Lower leg skin (tissue), 4 donors: ENCODE measurements around the gene ADGRD1. TPM values are rescaled to one million over a fixed set of nuclear protein-coding genes. Genes with fewer than 3 reads are reported as not detected.
A peak's percentile ranks its signal among the peaks of the same experiment; 100 is the strongest.

ENCODE experiments used
- DNase-seq, 2 donors: peaks; one replicate each; pipeline ENCODE4 v3.0.0-alpha.2; 2019; ENCODE audit warnings: low spot score in 2 of 2
- H3K4me3 ChIP-seq: fragments of 200-600 bp; sonication (generic); 2 replicates; pipeline ENCODE4 v1.5.1; 2017; ENCODE audit warnings: mild to moderate bottlenecking, low read depth; ENCODE audit not compliant: poor library complexity, severe bottlenecking
- POLR2A ChIP-seq, 2 donors: fragments of 450-650 bp; IDR thresholded peaks; one replicate each; pipeline ENCODE4 v1.6.1; 2016 to 2017; ENCODE audit warnings: antibody characterized with exemption in 2 of 2, mild to moderate bottlenecking in 1 of 2, moderate library complexity in 1 of 2
- WGBS, 2 donors: methylation state at CpG; one replicate each; pipeline ENCODE4 v1.1.5; 2018; 5-methylcytosine and 5-hydroxymethylcytosine counted together
- intact Hi-C: fragments of 100-400 bp; cut with DNase I; formaldehyde crosslinking; loops from one replicate; pipeline ENCODE4 v1.15.0; 2023; ENCODE audit warnings: low total_unique reads
- total RNA-seq, 4 donors: library from RNA; depleted of rRNA; stranded (reverse); fragments of >200 nt; gene quantifications; one replicate each; pipeline ENCODE4 v1.1.0, GENCODE V29; 2016
- TF ChIP-seq, protein P1 (sequence below), 3 donors: fragments of 450-650 bp; IDR thresholded peaks; one replicate each; pipeline ENCODE4 v1.5.1; 2016; ENCODE audit warnings: antibody characterized with exemption in 3 of 3, mild to moderate bottlenecking in 3 of 3, moderate library complexity in 2 of 3

ADGRD1 gene
- total RNA-seq, 4 donors from 2014 or later, result 8.3 to 11.6 (median 8.9) TPM

GRCh38 chr12:130977046-130977742, 23.5 kb downstream of the ADGRD1 start:
- TF ChIP-seq, protein P1, sequence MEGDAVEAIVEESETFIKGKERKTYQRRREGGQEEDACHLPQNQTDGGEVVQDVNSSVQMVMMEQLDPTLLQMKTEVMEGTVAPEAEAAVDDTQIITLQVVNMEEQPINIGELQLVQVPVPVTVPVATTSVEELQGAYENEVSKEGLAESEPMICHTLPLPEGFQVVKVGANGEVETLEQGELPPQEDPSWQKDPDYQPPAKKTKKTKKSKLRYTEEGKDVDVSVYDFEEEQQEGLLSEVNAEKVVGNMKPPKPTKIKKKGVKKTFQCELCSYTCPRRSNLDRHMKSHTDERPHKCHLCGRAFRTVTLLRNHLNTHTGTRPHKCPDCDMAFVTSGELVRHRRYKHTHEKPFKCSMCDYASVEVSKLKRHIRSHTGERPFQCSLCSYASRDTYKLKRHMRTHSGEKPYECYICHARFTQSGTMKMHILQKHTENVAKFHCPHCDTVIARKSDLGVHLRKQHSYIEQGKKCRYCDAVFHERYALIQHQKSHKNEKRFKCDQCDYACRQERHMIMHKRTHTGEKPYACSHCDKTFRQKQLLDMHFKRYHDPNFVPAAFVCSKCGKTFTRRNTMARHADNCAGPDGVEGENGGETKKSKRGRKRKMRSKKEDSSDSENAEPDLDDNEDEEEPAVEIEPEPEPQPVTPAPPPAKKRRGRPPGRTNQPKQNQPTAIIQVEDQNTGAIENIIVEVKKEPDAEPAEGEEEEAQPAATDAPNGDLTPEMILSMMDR (IDR thresholded peaks at IDR 0.05), result no peak
- TF ChIP-seq POLR2A (IDR thresholded peaks at IDR 0.05), result no peak
- peak in 1 of 2 donors; percentile 34 for DNase-seq
- intact Hi-C loops, result no loop called here
- H3K4me3 ChIP-seq, result no peak overlapping the region
- WGBS, 2 donors, result 90% methylated on average over 16 of the region's 17 CpGs

DNA sequence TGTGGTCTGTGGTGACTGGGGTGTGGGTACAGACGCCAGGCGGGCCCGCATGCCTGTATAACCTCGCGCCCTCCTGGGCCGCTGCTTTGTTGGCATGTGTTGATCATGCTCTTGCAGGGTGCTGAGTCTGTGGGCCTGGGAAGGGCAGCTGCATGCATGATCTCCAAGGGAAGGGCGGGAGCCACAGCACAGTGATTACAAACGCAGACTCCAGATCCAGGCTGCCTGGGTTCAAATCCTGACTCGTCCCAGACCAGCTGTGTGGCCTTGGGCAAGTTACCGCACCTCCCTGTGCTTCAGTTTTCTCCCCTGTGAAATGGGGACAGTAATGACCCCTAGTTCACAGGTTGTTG, 24.0 kb downstream of the ADGRD1 start:
- intact Hi-C loops, result no loop called here
- no peak for DNase-seq
- 78 to 85% methylated on average over 10 of the region's 10 CpGs for WGBS, 2 donors

DNA sequence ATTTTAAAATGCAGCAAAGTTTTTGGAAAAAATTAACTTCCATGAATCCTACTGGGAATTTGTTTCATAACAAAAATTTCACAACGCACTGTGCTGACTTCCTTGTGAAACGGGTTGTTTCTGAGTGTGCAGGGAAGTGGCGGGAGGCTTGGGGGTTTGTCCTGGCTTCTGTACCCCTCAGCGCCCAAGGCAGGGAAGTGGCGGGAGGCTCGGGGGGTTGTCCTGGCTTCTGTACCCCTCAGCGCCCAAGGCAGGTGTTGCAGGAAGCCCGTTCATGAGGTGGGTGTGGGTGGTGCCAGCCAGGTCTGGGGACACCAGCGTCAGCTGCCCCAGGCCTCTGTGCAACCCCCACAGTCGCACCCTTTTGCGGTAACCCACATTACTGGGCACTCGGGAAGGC, 25.1 kb downstream of the ADGRD1 start:
- DNase-seq, result no peak
- WGBS, 2 donors, result 70 to 81% methylated on average over 12 of the region's 12 CpGs
- intact Hi-C loops, result no loop called here
- TF ChIP-seq POLR2A (IDR thresholded peaks at IDR 0.05), result no peak
- TF ChIP-seq, protein P1 (IDR thresholded peaks at IDR 0.05), result no peak
- no peak overlapping the region for H3K4me3 ChIP-seq

More for the DNA sequence above, 24.0 kb downstream of the ADGRD1 start:
- no peak overlapping the region for H3K4me3 ChIP-seq
- TF ChIP-seq POLR2A (IDR thresholded peaks at IDR 0.05), result no peak
- TF ChIP-seq, protein P1 (IDR thresholded peaks at IDR 0.05), result no peak

DNA sequence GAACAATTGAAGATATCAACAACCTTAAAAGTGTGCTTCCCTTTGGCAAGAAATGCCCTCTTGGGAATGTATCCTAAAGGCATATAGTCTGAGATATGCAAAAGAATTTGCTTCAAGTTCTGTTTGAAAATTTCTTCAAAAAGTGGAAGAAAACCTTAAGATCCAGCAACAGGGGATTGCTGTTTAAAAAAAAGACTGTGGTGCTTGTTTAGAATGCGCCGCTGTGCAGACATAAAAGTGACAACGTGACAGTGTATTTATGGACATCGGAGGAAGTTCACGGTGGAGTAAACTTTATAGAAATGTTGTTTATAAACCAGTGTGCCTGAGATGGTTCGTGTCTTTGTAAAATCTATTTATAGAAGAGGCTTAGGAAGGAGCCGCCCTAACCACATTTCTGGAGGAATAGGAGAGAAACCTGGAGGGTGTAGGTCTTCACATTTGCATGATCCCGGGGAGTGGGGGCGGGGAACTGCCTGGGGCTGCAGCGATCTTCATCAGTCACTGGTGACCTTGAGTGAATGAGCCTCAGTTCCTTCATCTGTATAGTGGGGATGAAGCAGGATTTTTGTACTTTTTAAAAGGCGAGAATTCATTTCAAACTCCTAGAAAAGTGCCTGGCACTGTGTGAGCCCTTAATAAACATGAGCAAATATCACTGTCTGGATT, 27.5 kb downstream of the ADGRD1 start:
- DNase-seq, result no peak
- 27 to 38% methylated on average over 11 of the region's 11 CpGs for WGBS, 2 donors
- no peak for TF ChIP-seq POLR2A (IDR thresholded peaks at IDR 0.05)
- TF ChIP-seq, protein P1 (IDR thresholded peaks at IDR 0.05), result no peak
- intact Hi-C loops, result no loop called here
- no peak overlapping the region for H3K4me3 ChIP-seq

DNA sequence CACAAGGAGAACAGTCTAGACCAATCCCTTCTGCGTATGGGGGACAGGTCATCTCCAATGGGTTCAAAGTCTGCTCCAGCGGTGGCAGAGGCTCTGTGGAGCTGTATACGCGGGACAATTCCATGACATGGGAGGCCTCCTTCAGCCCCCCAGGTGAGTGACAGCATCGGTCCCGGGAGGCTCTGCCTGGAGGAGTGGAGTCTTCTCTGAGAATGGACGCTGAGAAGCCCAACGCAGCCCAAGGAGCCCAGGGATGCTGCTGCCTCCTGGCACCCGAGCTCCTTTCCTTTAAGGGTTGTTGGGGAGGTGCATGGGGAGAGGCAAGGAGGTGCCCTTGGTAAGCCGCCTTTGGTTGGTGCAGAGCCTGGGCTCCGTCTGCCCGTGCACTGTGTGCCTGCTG, 28.2 kb downstream of the ADGRD1 start:
- no peak overlapping the region for H3K4me3 ChIP-seq
- no peak for DNase-seq
- intact Hi-C loops, result no loop called here
- WGBS, 2 donors, result 88 to 91% methylated on average over 7 to 12 of the region's 12 CpGs
- TF ChIP-seq, protein P1 (IDR thresholded peaks at IDR 0.05), result no peak
- no peak for TF ChIP-seq POLR2A (IDR thresholded peaks at IDR 0.05)
